ENCODE results near the gene CASK. TPM values are rescaled to one million over a fixed set of nuclear protein-coding genes. Genes with fewer than 3 reads are reported as not detected.

Gene CASK
- total RNA-seq, 4 donors from 2014 or later: 33.1 to 41.6 (median 36.4) TPM

DNA sequence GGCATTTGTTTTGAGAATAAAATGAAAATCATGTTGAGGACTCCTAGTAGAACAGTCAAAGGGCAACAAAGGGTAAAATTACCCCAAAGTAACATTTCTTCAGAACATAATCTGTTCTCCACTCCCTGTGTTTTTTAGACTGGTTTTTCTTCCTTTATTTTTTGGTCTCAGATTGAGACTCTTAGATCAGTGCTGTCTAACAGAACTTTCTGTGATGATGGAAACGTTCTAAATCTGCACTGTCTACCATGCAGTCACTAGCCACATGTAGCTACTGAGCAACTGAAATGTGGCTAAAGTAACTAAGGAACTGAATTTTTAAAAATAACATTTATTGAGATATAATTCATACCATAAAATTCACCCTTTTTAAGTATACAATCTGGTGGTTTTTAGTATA is 19.8 kb downstream of the CASK start:
- Histone ChIP-seq H3K4me3 (replicated peaks in 1 of 3) (no peak overlapping the region), H3K9me3 (no peaks in the 10 kb centered on the region), H3K27me3 (no peaks in the 10 kb centered on the region), H3K36me3 (no peaks in the 10 kb centered on the region), H3K4me1 (no peaks in the 10 kb centered on the region), H3K27ac (no peak overlapping the region)
- DNase-seq: no peak
- WGBS, 2 donors: 85 to 95% methylated on average over 1 of the region's 1 CpG
- intact Hi-C loops (cut with DNase I): no loop called here
- TF ChIP-seq POLR2A (IDR thresholded peaks at IDR 0.05): no peak
- TF ChIP-seq, protein P1, sequence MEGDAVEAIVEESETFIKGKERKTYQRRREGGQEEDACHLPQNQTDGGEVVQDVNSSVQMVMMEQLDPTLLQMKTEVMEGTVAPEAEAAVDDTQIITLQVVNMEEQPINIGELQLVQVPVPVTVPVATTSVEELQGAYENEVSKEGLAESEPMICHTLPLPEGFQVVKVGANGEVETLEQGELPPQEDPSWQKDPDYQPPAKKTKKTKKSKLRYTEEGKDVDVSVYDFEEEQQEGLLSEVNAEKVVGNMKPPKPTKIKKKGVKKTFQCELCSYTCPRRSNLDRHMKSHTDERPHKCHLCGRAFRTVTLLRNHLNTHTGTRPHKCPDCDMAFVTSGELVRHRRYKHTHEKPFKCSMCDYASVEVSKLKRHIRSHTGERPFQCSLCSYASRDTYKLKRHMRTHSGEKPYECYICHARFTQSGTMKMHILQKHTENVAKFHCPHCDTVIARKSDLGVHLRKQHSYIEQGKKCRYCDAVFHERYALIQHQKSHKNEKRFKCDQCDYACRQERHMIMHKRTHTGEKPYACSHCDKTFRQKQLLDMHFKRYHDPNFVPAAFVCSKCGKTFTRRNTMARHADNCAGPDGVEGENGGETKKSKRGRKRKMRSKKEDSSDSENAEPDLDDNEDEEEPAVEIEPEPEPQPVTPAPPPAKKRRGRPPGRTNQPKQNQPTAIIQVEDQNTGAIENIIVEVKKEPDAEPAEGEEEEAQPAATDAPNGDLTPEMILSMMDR (IDR thresholded peaks at IDR 0.05): no peak

DNA sequence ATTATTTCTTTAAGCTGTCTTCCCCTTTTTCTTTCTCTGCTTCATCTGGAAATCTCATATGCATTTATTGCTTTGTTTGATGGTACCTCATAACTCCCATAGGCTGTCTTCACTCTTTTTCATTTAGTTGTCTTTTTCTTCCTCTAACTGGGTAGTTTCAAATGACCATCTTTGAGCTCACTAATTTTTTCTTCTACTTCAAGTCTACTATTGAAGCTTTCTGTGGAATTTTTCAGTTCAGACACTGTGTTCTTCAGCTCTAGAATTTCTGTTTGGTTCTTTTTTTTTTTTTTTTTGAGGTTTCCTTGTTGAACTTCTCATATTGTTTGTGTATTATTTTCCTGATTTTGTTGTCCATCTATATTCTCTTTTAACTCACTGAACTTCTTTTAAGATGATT is 23.0 kb downstream of the CASK start:
- Histone ChIP-seq H3K36me3 (no peaks in the 10 kb centered on the region), H3K9me3 (no peaks in the 10 kb centered on the region), H3K4me3 (replicated peaks in 1 of 3) (no peak overlapping the region), H3K4me1 (no peaks in the 10 kb centered on the region), H3K27me3 (no peaks in the 10 kb centered on the region), H3K27ac (no peak overlapping the region)
- DNase-seq: no peak
- intact Hi-C loops (cut with DNase I): no loop called here
- TF ChIP-seq, protein P1 (IDR thresholded peaks at IDR 0.05): no peak
- TF ChIP-seq POLR2A (IDR thresholded peaks at IDR 0.05): no peak

DNA sequence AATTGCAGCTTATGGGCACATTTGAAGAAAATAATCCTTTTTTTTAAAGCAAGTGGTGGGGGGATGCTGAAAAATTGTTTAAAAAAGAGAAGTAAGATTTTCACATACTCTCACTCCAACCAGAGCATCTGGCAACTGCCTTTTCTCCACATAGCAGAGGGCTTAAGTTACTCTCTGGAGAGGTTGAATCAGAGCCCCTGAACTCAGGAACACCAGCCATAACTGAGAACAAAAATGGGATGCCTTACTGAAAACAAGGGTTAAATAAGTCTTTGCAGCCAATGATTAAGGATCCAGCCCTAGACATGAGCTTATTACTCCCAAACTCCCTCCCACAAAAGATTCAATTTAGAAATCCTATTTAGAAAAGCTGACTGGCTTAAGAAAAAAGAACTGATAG is 27.5 kb downstream of the CASK start:
- Histone ChIP-seq H3K27me3 (no peaks in the 10 kb centered on the region), H3K36me3 (no peaks in the 10 kb centered on the region), H3K9me3 (no peaks in the 10 kb centered on the region), H3K4me1 (no peaks in the 10 kb centered on the region), H3K4me3 (replicated peaks in 1 of 3) (no peak overlapping the region), H3K27ac (no peak overlapping the region)
- DNase-seq: no peak
- intact Hi-C loops (cut with DNase I): no loop called here
- TF ChIP-seq POLR2A (IDR thresholded peaks at IDR 0.05): no peak
- TF ChIP-seq, protein P1 (IDR thresholded peaks at IDR 0.05): no peak

DNA sequence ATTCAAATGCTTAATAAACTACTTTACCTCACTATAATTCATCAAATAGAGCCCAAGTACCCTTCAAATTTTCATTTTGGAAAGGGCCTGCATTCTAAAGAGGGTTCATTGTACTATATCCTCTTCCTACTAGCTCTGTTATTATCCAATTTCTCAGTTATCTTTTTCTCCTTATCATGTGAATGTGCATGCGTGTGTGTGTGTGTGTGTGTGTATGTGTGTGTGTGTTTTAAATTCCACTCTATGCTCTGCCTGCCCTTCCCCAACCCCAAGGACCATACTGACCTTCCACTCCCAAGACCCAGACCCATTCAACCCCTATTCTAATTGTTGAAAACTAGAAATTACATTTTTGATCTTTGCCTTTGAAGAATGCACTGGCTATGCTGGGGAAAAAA is 33.3 kb downstream of the CASK start:
- TF ChIP-seq, protein P1 (IDR thresholded peaks at IDR 0.05): no peak
- no peak for TF ChIP-seq POLR2A (IDR thresholded peaks at IDR 0.05)
- H3K36me3 ChIP-seq: no peaks in the 10 kb centered on the region
- no peaks in the 10 kb centered on the region for H3K9me3 ChIP-seq
- intact Hi-C loops (cut with DNase I): no loop called here
- no peak overlapping the region for H3K27ac ChIP-seq
- H3K4me1 ChIP-seq: no peaks in the 10 kb centered on the region
- H3K4me3 ChIP-seq (replicated peaks in 1 of 3): no peak overlapping the region
- WGBS, 2 donors: 80 to 100% methylated on average over 1 of the region's 1 CpG
- H3K27me3 ChIP-seq: no peaks in the 10 kb centered on the region
- DNase-seq: no peak

DNA sequence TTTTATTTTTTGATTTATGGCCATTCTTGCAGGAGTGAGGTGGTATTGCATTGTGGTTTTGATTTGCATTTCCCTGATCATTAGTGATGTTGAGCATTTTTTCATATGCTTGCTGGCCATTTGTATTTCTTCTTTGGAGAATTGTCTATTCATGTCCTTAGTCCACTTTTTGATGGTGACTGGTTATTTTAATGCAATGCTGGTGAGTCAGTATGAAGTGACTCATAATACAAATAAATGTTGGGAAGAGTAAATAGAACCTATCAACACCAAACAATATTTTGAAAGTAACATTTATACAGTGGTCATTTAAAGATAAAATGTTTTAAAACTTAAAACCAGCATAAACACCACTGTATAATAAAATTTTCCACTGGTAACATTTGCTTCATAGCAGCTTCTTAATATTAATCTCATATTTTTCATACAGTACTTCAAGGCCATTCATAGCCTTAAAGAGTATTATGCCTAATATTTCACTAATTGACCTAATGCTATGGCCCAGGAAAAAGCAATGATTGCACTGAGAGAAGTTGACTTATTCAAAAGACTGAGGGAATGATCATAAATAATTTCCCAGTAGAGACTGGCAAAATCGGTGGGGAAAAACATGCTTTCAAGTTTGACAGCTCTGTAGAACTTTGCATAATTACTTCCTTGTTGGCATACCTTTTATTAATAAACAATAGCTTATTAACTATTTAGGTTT is 33.9 kb downstream of the CASK start:
- 86 to 91% methylated on average over 1 of the region's 1 CpG for WGBS, 2 donors
- intact Hi-C loops (cut with DNase I): no loop called here
- no peaks in the 10 kb centered on the region for H3K27me3 ChIP-seq
- no peak overlapping the region for H3K4me3 ChIP-seq (replicated peaks in 1 of 3)
- no peak for TF ChIP-seq POLR2A (IDR thresholded peaks at IDR 0.05)
- TF ChIP-seq, protein P1 (IDR thresholded peaks at IDR 0.05): no peak
- no peak overlapping the region for H3K27ac ChIP-seq
- H3K36me3 ChIP-seq: no peaks in the 10 kb centered on the region
- no peak for DNase-seq
- H3K4me1 ChIP-seq: no peaks in the 10 kb centered on the region
- no peaks in the 10 kb centered on the region for H3K9me3 ChIP-seq

Data from thyroid gland (tissue), 4 donors.